ENCODE data around the gene LSM7. TPM values are rescaled to one million over a fixed set of nuclear protein-coding genes. Genes with fewer than 3 reads are reported as not detected.

Gene LSM7
- total and polyA plus RNA-seq, 9 of the 15 experiments (the other 6 are each of a cell fraction or from before 2014, with no cell fraction given): 40.5 to 690 (median 265) TPM

DNA sequence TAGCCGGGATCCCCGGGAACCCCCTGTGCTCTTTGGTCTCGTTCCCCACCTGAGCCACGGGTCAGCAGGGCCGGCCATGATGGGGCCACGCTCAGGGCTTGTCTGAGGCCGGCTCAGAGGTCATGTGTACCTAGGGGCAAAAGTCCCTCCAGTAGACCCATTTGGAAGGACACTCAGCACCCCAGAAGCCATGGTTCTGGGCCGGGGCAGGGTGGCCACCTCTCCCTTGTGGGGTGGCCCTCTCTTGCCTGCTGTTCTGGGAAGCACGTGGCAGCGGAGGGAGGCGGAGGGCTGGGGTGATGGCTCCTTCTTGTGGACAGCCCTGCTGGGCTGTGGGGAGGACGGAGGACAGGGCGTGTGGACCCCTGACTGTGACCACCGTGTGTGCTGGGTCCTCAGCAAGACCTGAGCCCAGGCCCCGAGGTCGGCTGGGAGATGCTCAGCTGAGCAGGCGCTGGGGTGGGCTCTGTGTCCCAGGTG is 40.0 kb downstream of the LSM7 start:
- in situ Hi-C loops (cut with MboI): no loop called here
- 77% methylated on average over 15 of the region's 17 CpGs for WGBS (ENCODE audit: insufficient coverage, low coverage, missing lambda C conversion rate)
- CTCF ChIA-PET (ENCODE audit: low intra/inter-chr PET ratio): no interaction called here

More for the DNA sequence above, 40.0 kb downstream of the LSM7 start:
- Histone ChIP-seq H3K4me1 (replicated peaks in 1 of 2; ENCODE audit: control insufficient read depth in 2 of 2, insufficient read depth in 2 of 2, low read length in 2 of 2) (peaks cover 10 to 40% of the 10 kb centered on the region in 2 experiments), H2AFZ (ENCODE audit: low read depth, low read length) (no peak overlapping the region), H3K4me2 (ENCODE audit: insufficient read depth, low read length) (no peak overlapping the region), H3K4me3 (no peak overlapping the region), H3K27ac (ENCODE audit: extremely low read depth, low read depth, low read length) (no peak overlapping the region), H3K9me1 (ENCODE audit: control insufficient read depth, insufficient read depth, low read length) (peaks cover 2% of the 10 kb centered on the region), H3K27me3 (ENCODE audit: control insufficient read depth in 2 of 2, insufficient read depth in 2 of 2, low read length in 2 of 2) (no peaks in the 10 kb centered on the region), H4K20me1 (replicated peaks; ENCODE audit: control insufficient read depth, insufficient read depth, low read length) (no peaks in the 10 kb centered on the region), H3K9me3 (replicated peaks; ENCODE audit: control insufficient read depth, insufficient read depth, low read depth, low read length) (no peaks in the 10 kb centered on the region), H3K36me3 (ENCODE audit: control insufficient read depth, insufficient read depth, low read length) (no peaks in the 10 kb centered on the region), H3K9ac (ENCODE audit: insufficient read depth in 1 of 2, low read depth in 2 of 2, low read length in 2 of 2) (peak overlapping the region in 1 of 2 experiments; percentile 90; a peak in 2 of 4 replicates), H3K79me2 (ENCODE audit: control insufficient read depth, insufficient read depth, low read length) (no peaks in the 10 kb centered on the region)
- ATAC-seq: no peak; the same call in 1 of the 3 replicates
- intact Hi-C loops (cut with micrococcal nuclease): no loop called here
- POLR2A ChIA-PET: interaction anchor here (0.6 to 2.6 kb wide), 10 partner anchors 8 to 327 kb away, joined by 3 to 18 read pairs (median 4); partner anchors contain the start of gene LSM7
- no peak for FAIRE-seq
- DNase-seq (ENCODE audit: extremely low read depth in 1 of 4, low spot score in 3 of 4): no peak
- TF ChIP-seq, protein P1, sequence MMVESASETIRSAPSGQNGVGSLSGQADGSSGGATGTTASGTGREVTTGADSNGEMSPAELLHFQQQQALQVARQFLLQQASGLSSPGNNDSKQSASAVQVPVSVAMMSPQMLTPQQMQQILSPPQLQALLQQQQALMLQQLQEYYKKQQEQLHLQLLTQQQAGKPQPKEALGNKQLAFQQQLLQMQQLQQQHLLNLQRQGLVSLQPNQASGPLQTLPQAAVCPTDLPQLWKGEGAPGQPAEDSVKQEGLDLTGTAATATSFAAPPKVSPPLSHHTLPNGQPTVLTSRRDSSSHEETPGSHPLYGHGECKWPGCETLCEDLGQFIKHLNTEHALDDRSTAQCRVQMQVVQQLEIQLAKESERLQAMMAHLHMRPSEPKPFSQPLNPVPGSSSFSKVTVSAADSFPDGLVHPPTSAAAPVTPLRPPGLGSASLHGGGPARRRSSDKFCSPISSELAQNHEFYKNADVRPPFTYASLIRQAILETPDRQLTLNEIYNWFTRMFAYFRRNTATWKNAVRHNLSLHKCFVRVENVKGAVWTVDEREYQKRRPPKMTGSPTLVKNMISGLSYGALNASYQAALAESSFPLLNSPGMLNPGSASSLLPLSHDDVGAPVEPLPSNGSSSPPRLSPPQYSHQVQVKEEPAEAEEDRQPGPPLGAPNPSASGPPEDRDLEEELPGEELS (CRISPR knock-in tag; IDR thresholded peaks at IDR 0.05; ENCODE audit: borderline replicate concordance): 0 out of 2 replicates have a peak, but pooled peaks have one; percentile 59
- peak; percentile 32; the same call in 1 of the 2 replicates for TF ChIP-seq POLR2G (IDR thresholded peaks at IDR 0.05; ENCODE audit: low read depth, low read length)
- no peak for TF ChIP-seq BMI1 (IDR thresholded peaks at IDR 0.05; ENCODE audit: low read length)
- BruUV-seq (replicated peaks): no TSS peak

Data from K562 (cell line).